Thyroid gland (tissue), 4 donors: ENCODE data around the gene FOXP1.

ENCODE experiments used
- CTCF ChIP-seq, 6 experiments: fragments of 200-600 bp in 3 of 6; fragments of 450-650 bp in 3 of 6; sonication (generic) in 3 of 6; IDR thresholded peaks; one replicate each; pipeline ENCODE4 v1.5.1; 2016 to 2019; ENCODE audit warnings: antibody characterized with exemption in 6 of 6, mild to moderate bottlenecking in 2 of 6, inconsistent platforms in 1 of 6, moderate library complexity in 1 of 6
- POLR2A ChIP-seq, 2 donors: fragments of 450-650 bp; IDR thresholded peaks; one replicate each; pipeline ENCODE4 v1.6.1; 2017; ENCODE audit warnings: antibody characterized with exemption in 2 of 2, mild to moderate bottlenecking in 2 of 2, moderate library complexity in 1 of 2

GRCh38 chr3:71514621-71515020, 68.9 kb downstream of the FOXP1 start:
- no peak for TF ChIP-seq CTCF (IDR thresholded peaks at IDR 0.05)
- TF ChIP-seq POLR2A (IDR thresholded peaks at IDR 0.05) = no peak
